ENCODE measurements around the gene RAB3C. TPM values are rescaled to one million over a fixed set of nuclear protein-coding genes. Genes with fewer than 3 reads are reported as not detected.

RAB3C gene
- total RNA-seq, 4 donors from 2014 or later: 0.09 to 0.38 (median 0.21) TPM; not detected in 1

DNA sequence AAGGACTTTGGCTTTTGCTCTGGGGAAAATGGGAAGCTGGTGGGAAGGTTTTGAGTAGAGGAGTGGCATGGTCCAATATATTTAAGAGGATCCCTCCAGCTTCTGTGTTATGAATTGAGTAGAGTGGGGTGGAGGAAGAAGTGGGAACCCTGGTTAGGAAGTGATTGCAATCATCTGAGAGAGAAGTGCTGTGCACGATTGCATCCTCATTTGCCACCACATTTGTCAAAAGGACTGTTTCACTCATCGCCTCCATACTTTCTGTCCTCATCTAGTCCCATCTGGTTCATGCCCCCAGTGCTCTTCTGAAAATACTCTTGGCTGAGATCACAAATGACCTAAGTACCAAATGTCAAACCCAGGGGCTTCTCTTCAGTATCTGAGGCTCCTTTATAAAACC, 192.1 kb downstream of the RAB3C start:
- no peak for DNase-seq
- H3K36me3 ChIP-seq: no peaks in the 10 kb centered on the region
- no peaks in the 10 kb centered on the region for H3K9me3 ChIP-seq
- H3K4me1 ChIP-seq: no peaks in the 10 kb centered on the region
- TF ChIP-seq POLR2A (IDR thresholded peaks at IDR 0.05): no peak
- TF ChIP-seq, protein P1, sequence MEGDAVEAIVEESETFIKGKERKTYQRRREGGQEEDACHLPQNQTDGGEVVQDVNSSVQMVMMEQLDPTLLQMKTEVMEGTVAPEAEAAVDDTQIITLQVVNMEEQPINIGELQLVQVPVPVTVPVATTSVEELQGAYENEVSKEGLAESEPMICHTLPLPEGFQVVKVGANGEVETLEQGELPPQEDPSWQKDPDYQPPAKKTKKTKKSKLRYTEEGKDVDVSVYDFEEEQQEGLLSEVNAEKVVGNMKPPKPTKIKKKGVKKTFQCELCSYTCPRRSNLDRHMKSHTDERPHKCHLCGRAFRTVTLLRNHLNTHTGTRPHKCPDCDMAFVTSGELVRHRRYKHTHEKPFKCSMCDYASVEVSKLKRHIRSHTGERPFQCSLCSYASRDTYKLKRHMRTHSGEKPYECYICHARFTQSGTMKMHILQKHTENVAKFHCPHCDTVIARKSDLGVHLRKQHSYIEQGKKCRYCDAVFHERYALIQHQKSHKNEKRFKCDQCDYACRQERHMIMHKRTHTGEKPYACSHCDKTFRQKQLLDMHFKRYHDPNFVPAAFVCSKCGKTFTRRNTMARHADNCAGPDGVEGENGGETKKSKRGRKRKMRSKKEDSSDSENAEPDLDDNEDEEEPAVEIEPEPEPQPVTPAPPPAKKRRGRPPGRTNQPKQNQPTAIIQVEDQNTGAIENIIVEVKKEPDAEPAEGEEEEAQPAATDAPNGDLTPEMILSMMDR (IDR thresholded peaks at IDR 0.05): no peak
- no peak overlapping the region for H3K27ac ChIP-seq
- intact Hi-C loops (cut with DNase I): no loop called here
- WGBS, 2 donors: 64 to 76% methylated on average over 2 of the region's 2 CpGs
- no peaks in the 10 kb centered on the region for H3K27me3 ChIP-seq
- no peak overlapping the region for H3K4me3 ChIP-seq

DNA sequence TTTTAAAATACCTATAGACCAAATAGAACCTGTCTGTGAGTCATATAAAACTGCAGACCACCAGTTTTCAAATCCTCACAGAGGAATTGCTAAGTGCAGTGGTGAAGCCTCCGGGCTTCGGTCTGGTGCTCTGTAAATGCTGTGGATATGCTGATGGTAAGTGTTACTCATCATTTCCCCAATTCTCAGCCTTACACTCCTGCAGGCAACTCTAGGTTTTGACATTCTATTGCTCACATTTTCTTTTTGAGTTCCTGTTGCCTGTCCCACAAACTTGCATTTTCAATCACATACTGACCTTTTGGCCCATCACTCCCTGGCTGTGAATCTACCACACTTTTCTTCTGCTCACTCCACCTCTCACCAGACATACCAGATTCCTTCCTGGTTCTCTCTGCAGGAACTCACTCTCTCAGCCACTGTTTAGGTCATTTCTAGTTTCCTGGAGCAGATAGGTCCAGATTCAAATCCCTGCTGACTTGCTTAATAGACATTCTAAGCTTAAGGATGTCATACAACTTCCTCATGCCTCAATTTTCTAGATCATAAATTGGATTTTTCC, 192.9 kb downstream of the RAB3C start:
- TF ChIP-seq POLR2A (IDR thresholded peaks at IDR 0.05): no peak
- TF ChIP-seq, protein P1 (IDR thresholded peaks at IDR 0.05): no peak
- intact Hi-C loops (cut with DNase I): no loop called here
- WGBS, 2 donors: 78 to 79% methylated on average over 2 of the region's 2 CpGs
- Histone ChIP-seq H3K4me3 (no peak overlapping the region), H3K36me3 (no peaks in the 10 kb centered on the region), H3K4me1 (no peaks in the 10 kb centered on the region), H3K9me3 (no peaks in the 10 kb centered on the region), H3K27ac (no peak overlapping the region), H3K27me3 (no peaks in the 10 kb centered on the region)
- DNase-seq: no peak

DNA sequence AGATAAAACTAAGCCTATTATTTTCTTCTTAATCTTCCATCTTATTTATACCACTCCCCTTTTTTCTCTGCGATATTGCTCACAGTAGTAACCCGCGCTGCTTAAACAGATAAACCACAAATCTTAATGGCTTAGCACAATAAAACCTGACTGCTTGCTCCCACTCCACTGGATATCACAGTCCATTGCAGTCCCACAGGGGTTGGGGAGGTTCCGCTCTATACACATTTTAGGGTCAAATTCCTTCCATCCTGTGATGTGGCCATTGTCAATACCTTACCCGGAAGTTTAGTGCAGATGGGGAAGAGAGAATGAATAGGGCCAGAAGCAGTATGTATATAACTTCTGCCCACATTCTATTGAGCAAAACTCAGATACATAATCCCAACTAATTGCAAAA, 193.7 kb downstream of the RAB3C start:
- no peak for DNase-seq
- 80 to 86% methylated on average over 5 of the region's 5 CpGs for WGBS, 2 donors
- TF ChIP-seq, protein P1 (IDR thresholded peaks at IDR 0.05): no peak
- no peak for TF ChIP-seq POLR2A (IDR thresholded peaks at IDR 0.05)
- Histone ChIP-seq H3K4me1 (no peaks in the 10 kb centered on the region), H3K27me3 (no peaks in the 10 kb centered on the region), H3K27ac (no peak overlapping the region), H3K9me3 (no peaks in the 10 kb centered on the region), H3K4me3 (no peak overlapping the region), H3K36me3 (no peaks in the 10 kb centered on the region)
- intact Hi-C loops (cut with DNase I): no loop called here

DNA sequence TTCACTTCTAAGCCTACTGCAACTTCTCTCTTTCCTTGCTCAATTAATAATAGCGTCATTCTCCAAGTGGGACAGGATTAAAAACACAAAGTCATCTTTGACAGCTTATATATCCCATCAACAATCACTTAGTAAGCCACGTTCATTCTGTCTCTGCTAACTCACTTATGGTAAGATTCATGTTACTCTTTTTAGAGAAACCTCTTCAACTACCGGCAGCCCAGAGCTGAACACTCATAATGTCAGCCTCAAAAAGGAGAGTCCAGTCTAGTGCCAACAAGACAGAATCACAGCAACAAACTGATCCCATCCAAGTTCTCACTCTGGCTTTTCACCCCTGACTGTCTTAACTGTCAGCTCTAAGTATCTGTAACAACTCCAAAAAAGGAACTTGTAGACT, 196.0 kb downstream of the RAB3C start:
- intact Hi-C loops (cut with DNase I): no loop called here
- DNase-seq: no peak
- no peak overlapping the region for H3K27ac ChIP-seq
- 68 to 72% methylated on average over 3 of the region's 3 CpGs for WGBS, 2 donors
- no peaks in the 10 kb centered on the region for H3K4me1 ChIP-seq
- H3K9me3 ChIP-seq: no peaks in the 10 kb centered on the region
- H3K4me3 ChIP-seq: no peak overlapping the region
- no peak for TF ChIP-seq POLR2A (IDR thresholded peaks at IDR 0.05)
- TF ChIP-seq, protein P1 (IDR thresholded peaks at IDR 0.05): no peak
- H3K36me3 ChIP-seq: no peaks in the 10 kb centered on the region
- no peaks in the 10 kb centered on the region for H3K27me3 ChIP-seq

DNA sequence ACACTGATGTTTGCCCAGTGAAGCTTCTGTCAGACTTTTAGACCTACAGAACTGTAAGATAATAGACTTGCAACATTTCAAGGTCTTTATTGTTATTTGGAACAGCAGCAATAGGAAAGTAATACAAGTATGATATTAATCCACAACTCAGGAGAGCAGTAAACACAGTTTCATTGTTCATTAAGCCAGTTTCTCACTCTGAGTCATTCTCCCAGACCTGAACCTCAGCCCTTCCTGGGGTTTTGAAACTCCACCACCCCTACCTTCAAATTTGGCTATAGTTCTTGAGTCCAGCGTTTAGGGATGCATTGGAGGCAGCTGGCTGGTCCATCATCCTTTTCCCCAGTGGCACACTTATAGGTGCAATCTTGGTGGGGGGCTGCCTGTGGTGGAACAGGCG, 203.2 kb downstream of the RAB3C start:
- Histone ChIP-seq H3K36me3 (no peaks in the 10 kb centered on the region), H3K27ac (no peak overlapping the region), H3K9me3 (no peaks in the 10 kb centered on the region), H3K4me3 (no peak overlapping the region), H3K4me1 (no peaks in the 10 kb centered on the region), H3K27me3 (no peaks in the 10 kb centered on the region)
- intact Hi-C loops (cut with DNase I): no loop called here
- TF ChIP-seq, protein P1 (IDR thresholded peaks at IDR 0.05): no peak
- TF ChIP-seq POLR2A (IDR thresholded peaks at IDR 0.05): no peak
- WGBS, 2 donors: 64 to 74% methylated on average over 2 of the region's 2 CpGs
- no peak for DNase-seq
